GM18526 (cell line): Measurements from ENCODE around the gene ZNF804B.

ENCODE experiments used
- POLR2A ChIP-seq: IDR thresholded peaks from 3 replicates; pipeline ENCODE4 v1.6.1; 2011; ENCODE audit not compliant: insufficient read length; ENCODE audit errors: extremely low read depth

ZNF804B gene

DNA sequence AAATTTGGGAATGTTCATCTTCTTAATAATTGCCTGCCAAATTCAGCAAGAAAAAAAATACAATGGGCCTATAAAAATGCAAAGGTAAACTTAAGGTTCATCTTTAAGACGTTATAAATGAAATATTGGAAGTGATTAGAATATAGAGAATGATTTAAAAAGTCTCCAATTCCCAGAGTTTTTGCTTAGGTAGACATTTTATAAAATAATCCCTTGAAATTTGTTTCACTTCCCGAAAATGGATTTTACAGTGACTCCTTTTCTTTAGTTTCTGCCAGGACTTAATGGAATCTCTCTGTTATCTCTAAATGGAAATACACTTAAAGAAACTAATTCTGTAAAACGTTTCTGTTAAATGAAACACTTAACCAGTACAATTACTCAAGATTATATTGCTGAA is 580.2 kb downstream of the ZNF804B start:
- no peak for TF ChIP-seq POLR2A

DNA sequence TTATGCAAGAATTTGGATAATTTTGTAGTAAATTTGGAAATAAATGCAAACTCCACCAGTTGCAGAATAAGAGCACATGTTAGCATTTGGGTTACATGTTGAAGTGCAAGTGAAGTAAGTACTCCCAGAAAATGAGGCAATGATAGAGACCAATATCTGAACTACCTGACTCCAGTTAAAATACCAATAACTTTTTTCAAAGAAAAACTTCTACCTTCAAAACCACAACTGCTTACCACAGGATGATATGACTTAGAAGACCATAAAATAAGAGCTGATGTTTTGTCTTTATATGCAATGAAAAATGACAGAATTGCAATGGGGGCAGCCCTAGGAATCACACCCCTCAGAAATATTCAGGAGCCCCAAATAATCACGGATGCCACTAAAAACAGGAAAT is 597.6 kb downstream of the ZNF804B start:
- no peak for TF ChIP-seq POLR2A

DNA sequence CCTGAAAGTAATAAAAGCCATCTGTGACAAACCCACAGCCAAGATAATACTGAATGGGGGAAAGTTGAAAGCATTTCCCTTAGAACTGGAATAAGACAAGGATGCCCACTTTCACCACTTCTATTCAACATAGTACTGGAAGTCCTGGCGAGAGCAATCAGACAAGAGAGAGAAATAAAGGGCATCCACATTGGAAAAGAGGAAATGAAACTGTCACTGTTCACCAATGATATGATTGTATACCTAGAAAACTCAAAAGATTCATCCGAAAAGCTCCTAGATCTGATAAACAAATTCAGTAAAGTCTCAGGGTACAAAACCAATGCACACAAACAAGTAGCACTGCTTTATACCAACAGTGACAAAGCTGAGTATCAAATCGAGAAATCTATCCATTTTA is 617.7 kb downstream of the ZNF804B start:
- TF ChIP-seq POLR2A: no peak

DNA sequence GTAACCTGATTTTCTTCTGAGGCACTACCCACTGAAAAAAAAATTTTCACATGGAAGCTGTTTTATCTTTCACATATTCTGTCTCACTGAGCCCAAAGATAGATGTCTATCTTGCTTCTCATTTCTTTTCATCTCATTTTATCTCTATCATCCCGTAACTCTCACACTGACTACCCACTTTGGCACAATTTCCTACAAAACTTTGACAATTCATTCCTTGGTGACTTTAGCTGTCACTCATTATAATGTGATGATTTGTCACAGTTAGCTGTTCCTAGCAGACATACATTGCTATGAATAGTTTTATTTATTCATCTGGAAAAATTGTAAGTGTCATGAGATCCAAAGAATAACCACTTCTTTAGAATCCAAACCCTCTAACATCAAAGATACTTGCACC is 625.9 kb downstream of the ZNF804B start:
- TF ChIP-seq POLR2A: no peak
